HG03460 (cell line): ENCODE data around the gene ZNF791.
"Not testable (repeated sequence)": the region's sequence is repeated elsewhere in the genome, so short reads cannot be mapped to it uniquely, and the experiment has no call there.

Experiments
- ATAC-seq: cut with Tn5 transposase; IDR thresholded peaks from one replicate; pipeline ENCODE4 v1.9.1; 2021; ENCODE audit not compliant: unreplicated experiment

The ZNF791 gene

DNA sequence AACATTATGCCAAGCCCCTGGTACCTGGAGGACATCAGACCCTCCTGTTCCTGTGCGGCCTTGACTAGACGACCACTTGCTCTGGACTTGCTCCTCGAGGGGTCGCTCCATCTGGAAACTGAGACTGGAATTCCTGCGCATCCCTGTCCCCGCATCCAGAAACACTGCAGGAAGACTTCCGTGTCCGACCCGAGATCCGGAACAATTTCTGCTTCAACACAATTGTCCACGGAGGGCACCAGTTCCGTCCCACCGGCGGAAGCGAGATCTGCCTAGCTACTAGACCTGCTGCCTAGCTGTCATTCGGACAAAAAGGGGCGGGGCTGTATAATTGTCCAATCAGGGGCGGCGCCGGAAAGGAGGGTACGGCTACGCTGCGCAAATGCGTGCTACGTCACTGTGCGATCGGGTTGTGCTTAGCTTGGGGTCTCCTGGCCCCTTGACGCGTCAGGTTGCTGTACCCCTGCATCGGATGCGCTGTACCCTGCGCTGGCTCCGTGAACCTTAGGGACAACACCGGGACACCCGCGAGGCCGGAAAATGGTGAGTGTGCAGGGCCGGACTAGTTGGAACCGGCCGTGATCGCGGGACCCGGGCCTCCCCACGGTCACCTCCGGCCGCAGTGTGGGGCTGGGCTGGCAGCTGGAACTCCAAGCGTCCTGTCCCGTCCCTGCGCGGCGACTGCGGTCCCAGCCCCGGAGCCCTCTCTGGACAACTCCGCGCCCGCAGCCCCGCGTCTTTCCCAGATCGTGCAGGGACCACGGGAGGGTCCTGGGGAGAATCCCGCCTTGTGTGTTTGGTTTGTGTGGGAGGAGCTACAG lies at the start of gene ZNF791, which contains the start of gene ZNF490:
TSS of gene ZNF791 (plus strand) at position 381 of the 821 bp plus-strand sequence. CDS start at position 541, 160 bp downstream.
TSS of gene ZNF490 (minus strand) at position 274 of the 821 bp plus-strand sequence. CDS start at position 141, 133 bp downstream.
- ATAC-seq: peak; percentile 70

GRCh38 chr19:12564016-12564664 lies 46.6 kb upstream of the ZNF791 start:
- no peak for ATAC-seq

DNA sequence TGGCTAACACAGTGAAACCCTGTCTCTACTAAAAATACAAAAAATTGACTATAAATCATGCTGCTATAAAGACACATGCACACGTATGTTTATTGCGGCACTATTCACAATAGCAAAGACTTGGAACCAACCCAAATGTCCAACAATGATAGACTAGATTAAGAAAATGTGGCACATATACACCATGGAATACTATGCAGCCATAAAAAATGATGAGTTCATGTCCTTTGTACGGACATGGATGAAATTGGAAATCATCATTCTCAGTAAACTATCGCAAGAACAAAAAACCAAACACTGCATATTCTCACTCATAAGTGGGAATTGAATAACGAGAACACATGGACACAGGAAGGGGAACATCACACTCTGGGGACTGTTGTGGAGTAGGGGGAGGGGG lies 44.3 kb upstream of the ZNF791 start:
- not testable (repeated sequence) for ATAC-seq

GRCh38 chr19:12567951-12568350 lies 42.8 kb upstream of the ZNF791 start:
- no peak for ATAC-seq

GRCh38 chr19:12574036-12574435 lies 36.7 kb upstream of the ZNF791 start:
- ATAC-seq: no peak

GRCh38 chr19:12578641-12579040 lies 32.1 kb upstream of the ZNF791 start:
- no peak for ATAC-seq

DNA sequence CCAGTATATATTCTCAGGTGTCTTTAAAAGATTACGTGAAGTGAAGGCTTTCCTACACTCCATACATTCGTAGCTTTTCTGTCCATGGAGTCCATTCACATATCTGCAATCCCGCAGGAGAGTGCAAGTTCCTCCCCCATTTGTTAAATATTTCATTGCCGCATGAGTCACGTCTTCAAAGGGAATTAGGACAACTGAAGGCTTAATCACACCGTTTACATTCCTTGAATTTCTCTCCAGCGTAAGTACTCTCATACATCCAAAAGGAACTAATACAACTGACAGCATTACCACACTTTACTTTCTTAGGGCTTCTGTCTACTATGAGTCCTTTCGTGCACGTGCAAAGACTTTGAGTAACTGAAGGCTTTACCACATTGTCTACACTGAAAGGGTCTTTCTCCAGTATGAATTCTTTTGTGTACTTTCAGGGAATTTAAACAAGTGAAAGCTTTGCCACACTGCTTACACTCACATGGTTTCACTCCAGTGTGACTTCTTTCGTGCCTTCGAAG lies 30.5 kb upstream of the ZNF791 start:
- no peak for ATAC-seq

DNA sequence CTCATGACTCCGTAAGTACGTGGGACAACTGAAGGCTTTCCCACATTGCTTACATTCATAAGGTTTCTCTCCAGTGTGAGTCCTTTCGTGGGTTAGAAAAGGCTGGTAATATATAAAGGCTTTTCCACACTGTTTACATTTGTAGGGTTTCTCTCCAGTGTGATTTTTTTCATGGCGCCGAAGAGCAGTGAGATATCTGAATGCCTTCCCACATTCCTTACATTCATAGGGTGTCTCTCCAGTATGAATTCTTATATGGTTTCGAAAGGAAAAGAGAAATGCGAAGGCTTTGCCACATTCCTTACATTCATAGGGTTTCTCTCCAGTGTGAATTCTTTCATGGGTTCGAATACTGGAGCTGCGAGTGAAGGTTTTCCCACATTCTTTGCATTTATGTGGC lies 29.6 kb upstream of the ZNF791 start:
- ATAC-seq: no peak

DNA sequence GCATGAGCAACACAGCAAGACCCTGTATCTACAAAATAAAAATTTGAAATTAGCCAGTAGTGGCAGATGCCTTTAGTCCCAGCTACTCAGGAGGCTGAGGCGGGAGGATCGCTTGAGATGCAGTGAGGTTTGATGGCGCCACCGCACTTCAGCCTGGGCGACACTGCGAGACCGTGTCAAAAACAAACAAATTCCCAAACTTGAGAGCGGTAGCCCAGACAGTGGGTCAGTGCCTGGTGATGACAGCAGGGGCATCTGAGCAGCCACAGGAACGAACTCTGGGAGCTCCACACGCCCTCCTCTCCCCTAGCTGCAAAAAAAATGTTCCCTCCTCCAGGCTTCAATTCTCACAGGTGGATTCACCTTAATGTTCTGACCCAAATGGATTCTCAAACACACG lies 14.2 kb upstream of the ZNF791 start:
- no peak for ATAC-seq

DNA sequence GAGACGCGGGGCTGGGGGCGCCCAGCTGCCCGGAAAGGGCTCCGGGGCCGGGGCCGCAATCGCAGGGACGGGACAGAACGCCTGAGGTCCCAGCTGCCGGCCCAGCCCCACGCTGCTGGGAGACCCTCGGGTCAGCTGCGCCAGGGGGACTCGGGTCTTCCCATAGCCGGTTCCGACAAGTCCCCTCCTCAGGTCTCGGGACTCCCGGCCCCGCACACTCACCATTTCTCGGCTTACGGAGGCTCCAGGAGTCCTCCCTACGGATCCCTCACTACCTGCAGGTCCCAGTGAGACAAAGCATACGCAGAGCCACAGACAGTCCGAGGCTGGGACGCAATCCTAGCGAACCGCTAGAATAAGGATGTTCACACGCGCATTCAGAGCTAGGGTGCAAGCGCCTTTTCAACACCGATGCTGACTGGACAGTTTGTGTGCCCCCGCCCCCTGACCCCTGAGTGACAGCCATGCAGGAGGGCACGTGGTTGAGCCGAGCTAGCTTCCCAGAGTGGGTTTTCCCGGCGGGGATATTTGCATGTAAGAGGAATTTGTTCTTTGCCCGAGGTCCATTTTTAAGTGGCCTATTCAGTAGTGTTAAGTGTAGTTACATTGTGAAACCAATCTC lies 13.7 kb upstream of the ZNF791 start:
- no peak for ATAC-seq

DNA sequence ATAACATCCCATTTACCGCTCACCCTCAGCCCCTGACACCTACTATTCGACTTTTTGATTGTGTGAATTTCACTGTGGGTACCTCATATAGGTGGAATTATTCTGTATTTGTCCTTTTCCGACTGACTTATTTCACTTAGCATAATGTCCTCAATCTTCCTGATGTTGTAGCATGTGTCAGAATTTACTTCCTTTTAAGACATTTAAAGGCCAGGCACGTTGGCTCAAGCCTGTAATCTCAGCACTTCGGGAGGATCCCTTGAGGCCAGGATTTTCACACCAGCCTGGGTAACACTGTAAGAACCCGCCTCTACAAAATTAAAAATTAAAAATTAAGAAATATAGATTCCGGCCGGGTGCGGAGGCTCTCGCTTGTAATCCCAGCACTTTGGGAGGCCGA lies 13.1 kb upstream of the ZNF791 start:
- no peak for ATAC-seq

GRCh38 chr19:12603714-12604113 lies 7.0 kb upstream of the ZNF791 start:
- ATAC-seq: no peak

DNA sequence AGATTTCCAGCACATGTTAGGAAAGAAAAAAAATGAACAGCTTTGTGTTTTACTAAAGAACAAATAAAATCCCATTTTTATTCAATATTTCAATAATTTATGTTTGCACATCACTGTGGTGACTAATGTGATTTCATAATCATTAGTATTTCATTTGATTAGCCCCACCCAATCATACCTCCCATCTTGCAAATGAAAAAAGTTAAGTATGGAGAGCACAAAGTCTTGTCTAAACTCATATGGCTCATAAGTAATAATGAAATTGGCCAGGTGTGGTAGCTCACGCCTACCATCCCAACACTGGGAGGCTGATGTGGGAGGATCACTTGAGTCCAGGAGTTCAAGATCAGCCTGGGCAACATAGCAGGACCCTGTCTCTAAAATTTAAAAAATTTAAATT lies 3.9 kb upstream of the ZNF791 start:
- no peak for ATAC-seq

DNA sequence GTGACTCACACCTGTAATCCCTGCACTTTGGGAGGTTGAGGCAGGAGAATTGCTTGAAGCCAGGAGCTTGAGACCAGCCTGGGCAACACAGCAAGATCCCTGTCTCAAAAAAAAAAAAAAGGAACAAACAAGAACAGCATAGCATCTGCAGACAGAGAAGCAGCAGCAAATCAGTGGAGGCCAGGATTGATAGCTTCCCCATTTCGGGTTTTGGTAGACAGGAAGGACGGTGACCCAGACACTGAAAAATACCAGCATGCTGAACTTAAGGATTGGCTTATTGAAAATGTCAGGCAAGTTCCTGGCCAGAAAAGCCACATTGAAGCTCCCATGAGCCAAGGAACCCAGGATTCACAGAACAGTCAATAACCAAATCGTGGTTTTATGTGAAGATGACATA lies 3.1 kb upstream of the ZNF791 start:
- no peak for ATAC-seq

- ATAC-seq: no peak
Observed at GRCh38 chr19:12611361-12611699, 610 bp downstream of the ZNF791 start.

DNA sequence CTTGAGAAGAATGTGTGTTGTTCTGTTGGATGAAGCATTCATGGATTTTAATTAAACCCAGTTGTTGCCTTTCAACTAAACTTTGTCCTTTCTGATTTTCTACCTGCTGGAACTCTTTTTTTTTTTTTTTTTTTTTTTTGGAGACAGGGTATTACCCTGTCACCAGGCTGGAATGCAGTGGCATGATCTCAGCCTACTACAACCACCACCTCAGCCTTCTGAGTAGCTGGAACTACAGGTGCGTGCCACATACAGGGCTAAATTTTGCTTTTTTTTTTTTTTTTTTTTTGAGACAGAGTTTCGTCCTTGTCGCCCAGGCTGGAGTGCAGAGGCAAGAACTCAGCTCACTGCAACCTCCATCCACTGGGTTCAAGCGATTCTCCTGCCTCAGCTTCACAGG lies 6.9 kb downstream of the ZNF791 start:
- ATAC-seq: no peak

GRCh38 chr19:12621253-12622024 lies 10.7 kb downstream of the ZNF791 start:
- ATAC-seq: not testable (repeated sequence)

DNA sequence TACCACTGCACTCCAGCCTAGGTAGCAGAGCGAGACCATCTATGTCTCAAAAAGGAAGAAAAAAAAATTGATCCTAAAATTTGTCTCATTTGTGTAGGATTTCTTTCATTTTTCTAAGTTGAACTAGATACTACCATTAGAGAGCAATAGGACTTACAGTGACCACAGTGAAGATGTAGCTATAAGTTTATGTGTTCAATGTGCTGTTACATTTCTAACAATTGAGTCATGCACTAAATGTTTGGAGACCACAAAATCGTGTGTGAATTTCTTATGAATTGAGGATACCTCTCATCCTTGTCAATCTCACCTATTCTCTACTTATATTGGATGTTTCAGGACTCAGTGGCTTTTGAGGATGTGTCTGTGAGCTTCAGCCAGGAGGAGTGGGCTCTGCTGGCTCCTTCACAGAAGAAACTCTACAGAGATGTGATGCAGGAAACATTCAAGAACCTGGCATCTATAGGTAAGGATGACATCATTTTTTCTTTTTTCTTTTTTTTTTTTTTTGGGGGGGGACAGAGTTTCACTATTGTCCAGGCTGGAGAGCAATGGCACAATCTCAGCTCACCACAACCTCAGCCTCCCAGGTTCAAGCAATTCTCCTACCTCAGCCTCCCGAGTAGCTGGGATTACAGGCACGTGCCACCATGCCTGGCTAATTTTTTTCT lies 12.8 kb downstream of the ZNF791 start:
- ATAC-seq: no peak

- ATAC-seq: no peak
Observed at GRCh38 chr19:12626958-12627357, 16.2 kb downstream of the ZNF791 start.
